Esophagus squamous epithelium (tissue), 5 donors: Measurements from ENCODE around the gene SPTBN4. TPM values are rescaled to one million over a fixed set of nuclear protein-coding genes. Genes with fewer than 3 reads are reported as not detected.
"Not testable (repeated sequence)": the region's sequence is repeated elsewhere in the genome, so short reads cannot be mapped to it uniquely, and the experiment has no call there.

Experiments used
- DNase-seq: peaks from one replicate; lab custom pipeline; 2025; lab: John Stamatoyannopoulos, UW
- H3K27ac ChIP-seq, 4 donors: fragments of 200-600 bp; sonication (generic); one replicate each; pipeline ENCODE4 v1.5.1; 2016 to 2019; ENCODE audit warnings: mild to moderate bottlenecking in 1 of 4
- H3K27me3 ChIP-seq, 4 donors: fragments of 200-600 bp; sonication (generic); 1 replicate in 3 of 4; 2 replicates in 1 of 4; pipeline versions ENCODE4 v1.5.1 to v1.6.0; 2017 to 2021; ENCODE audit warnings: antibody characterized with exemption in 1 of 4
- H3K36me3 ChIP-seq, 3 donors: fragments of 200-600 bp; sonication (generic); one replicate each; pipeline ENCODE4 v1.5.1; 2016 to 2019
- H3K4me1 ChIP-seq, 3 donors: fragments of 200-600 bp; sonication (generic); one replicate each; pipeline ENCODE4 v1.5.1; 2017 to 2019
- H3K4me3 ChIP-seq, 4 donors: fragments of 200-600 bp; sonication (generic); 1 replicate in 3 of 4; 2 replicates in 1 of 4; pipeline ENCODE4 v1.5.1; 2016 to 2019; ENCODE audit warnings: mild to moderate bottlenecking in 2 of 4, moderate library complexity in 1 of 4
- H3K9me3 ChIP-seq, 3 donors: fragments of 200-600 bp; sonication (generic); one replicate each; pipeline ENCODE4 v1.5.1; 2016 to 2019
- POLR2A ChIP-seq, 4 donors: fragments of 450-650 bp; IDR thresholded peaks; one replicate each; pipeline ENCODE4 v1.6.1; 2017; ENCODE audit warnings: antibody characterized with exemption in 4 of 4, mild to moderate bottlenecking in 4 of 4, moderate library complexity in 3 of 4
- WGBS, 2 donors: methylation state at CpG; one replicate each; pipeline ENCODE4 v1.1.5; 2018; 5-methylcytosine and 5-hydroxymethylcytosine counted together
- intact Hi-C: fragments of 100-400 bp; cut with DNase I; formaldehyde crosslinking; loops from one replicate; pipeline ENCODE4 v1.15.0; 2022
- total RNA-seq, 4 donors: library from RNA; depleted of rRNA; stranded (reverse); fragments of >200 nt; gene quantifications; one replicate each; pipeline ENCODE4 v1.1.0, GENCODE V29; 2016
- TF ChIP-seq, protein P1 (sequence below), 6 experiments: fragments of 450-650 bp in 4 of 6; fragments of 200-600 bp in 2 of 6; sonication (generic) in 2 of 6; IDR thresholded peaks; one replicate each; pipeline ENCODE4 v1.5.1; 2016 to 2019; ENCODE audit warnings: antibody characterized with exemption in 6 of 6, mild to moderate bottlenecking in 4 of 6, moderate library complexity in 4 of 6
- donor health status: DM: yes; HTN: yes; CAD: no.

Gene SPTBN4
- total RNA-seq, 4 donors from 2014 or later, result 0.08 to 2.0 (median 1.2) TPM

DNA sequence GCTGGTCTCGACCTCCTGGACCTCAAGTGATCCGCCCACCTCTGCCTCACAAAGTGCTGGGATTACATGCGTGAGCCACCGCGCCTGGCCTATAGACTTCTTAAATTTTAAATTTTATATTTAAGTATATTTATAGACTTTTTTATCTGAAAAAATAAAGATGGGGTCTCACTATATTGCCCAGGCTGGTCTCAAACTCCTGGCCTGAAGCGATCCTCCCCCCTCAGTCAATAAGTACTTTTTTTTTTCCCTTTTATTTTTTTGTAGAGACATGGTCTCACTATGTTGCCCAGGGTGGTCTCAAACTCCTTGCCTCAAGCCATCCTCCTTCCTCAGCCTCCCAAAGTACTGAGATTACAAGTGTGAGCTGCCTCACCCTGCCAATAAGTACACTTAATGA is 42.9 kb upstream of the SPTBN4 start:
- Histone ChIP-seq H3K27me3 (no peaks in the 10 kb centered on the region), H3K4me1 (peaks cover 20 to 64% (median 42%) of the 10 kb centered on the region in 3 donors), H3K36me3 (peaks cover 0 to 13% (median 7%) of the 10 kb centered on the region in 3 donors), H3K27ac (peak overlapping the region in 3 of 4 donors; percentile 99 to 100 (median 99)), H3K4me3 (peak overlapping the region in 3 of 4 donors; percentile 93 to 95 (median 94)), H3K9me3 (no peaks in the 10 kb centered on the region)
- TF ChIP-seq POLR2A (IDR thresholded peaks at IDR 0.05), result no peak
- TF ChIP-seq, protein P1, sequence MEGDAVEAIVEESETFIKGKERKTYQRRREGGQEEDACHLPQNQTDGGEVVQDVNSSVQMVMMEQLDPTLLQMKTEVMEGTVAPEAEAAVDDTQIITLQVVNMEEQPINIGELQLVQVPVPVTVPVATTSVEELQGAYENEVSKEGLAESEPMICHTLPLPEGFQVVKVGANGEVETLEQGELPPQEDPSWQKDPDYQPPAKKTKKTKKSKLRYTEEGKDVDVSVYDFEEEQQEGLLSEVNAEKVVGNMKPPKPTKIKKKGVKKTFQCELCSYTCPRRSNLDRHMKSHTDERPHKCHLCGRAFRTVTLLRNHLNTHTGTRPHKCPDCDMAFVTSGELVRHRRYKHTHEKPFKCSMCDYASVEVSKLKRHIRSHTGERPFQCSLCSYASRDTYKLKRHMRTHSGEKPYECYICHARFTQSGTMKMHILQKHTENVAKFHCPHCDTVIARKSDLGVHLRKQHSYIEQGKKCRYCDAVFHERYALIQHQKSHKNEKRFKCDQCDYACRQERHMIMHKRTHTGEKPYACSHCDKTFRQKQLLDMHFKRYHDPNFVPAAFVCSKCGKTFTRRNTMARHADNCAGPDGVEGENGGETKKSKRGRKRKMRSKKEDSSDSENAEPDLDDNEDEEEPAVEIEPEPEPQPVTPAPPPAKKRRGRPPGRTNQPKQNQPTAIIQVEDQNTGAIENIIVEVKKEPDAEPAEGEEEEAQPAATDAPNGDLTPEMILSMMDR (IDR thresholded peaks at IDR 0.05), result no peak
- intact Hi-C loops, result loop anchor here (10.0 kb wide), 1 partner anchor 181 kb away; the partner anchor contains the start of gene LTBP4
- 87 to 96% methylated on average over 6 of the region's 6 CpGs for WGBS, 2 donors
- DNase-seq, result no peak

DNA sequence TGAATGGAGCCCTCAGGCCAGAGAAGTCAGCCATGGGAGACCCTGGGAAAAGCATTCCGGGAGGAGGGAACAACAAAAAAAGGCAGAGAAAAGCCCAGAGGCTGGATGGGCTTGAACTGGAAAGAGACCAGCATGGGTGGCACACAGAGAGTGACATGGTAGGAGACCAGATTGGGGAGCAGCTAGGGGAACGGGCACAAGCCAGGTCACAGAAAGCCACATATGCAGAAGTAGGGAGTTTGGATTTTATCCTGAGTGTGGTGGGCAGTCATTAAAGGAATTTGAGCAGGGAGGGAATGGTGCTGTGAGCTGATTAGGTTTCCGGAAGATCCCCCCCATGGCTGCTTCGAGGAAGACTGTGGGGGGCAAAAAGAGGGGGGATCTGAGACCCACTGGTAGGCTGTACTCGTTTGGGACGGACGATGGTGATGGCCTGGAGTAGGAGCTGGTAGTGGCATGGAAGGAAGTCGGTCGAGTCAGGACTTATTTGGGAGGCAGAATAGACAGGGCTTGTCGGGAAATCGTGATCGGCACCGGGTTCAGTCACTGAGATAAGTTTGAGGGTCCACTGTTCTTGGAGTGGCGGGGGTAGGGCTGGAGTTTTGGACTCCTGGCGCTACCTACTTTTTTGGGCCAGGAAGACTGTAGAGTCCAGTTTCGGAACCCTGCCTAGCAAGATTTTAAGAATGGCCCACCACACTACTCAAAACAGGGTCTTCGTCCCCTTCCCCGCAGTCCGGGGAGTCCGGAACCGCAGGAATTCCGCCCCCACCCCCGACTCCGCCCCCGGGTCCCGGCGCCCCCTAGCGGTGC is 42.0 kb upstream of the SPTBN4 start:
- Histone ChIP-seq H3K4me1 (peaks cover 20 to 65% (median 42%) of the 10 kb centered on the region in 3 donors), H3K27ac (peak overlapping the region; percentile 99 to 100 (median 100)), H3K36me3 (peaks cover 0 to 13% (median 7%) of the 10 kb centered on the region in 3 donors), H3K9me3 (no peaks in the 10 kb centered on the region), H3K27me3 (no peaks in the 10 kb centered on the region), H3K4me3 (peak overlapping the region; percentile 77 to 95 (median 94))
- no peak for TF ChIP-seq POLR2A (IDR thresholded peaks at IDR 0.05)
- TF ChIP-seq, protein P1 (IDR thresholded peaks at IDR 0.05), result peak in 1 of 6 experiments; percentile 81
- WGBS, 2 donors, result 1 to 2% methylated on average over 15 to 18 of the region's 28 CpGs
- DNase-seq, result no peak
- intact Hi-C loops, result loop anchor here (10.0 kb wide), 1 partner anchor 180 kb away; the partner anchor contains the start of gene LTBP4

DNA sequence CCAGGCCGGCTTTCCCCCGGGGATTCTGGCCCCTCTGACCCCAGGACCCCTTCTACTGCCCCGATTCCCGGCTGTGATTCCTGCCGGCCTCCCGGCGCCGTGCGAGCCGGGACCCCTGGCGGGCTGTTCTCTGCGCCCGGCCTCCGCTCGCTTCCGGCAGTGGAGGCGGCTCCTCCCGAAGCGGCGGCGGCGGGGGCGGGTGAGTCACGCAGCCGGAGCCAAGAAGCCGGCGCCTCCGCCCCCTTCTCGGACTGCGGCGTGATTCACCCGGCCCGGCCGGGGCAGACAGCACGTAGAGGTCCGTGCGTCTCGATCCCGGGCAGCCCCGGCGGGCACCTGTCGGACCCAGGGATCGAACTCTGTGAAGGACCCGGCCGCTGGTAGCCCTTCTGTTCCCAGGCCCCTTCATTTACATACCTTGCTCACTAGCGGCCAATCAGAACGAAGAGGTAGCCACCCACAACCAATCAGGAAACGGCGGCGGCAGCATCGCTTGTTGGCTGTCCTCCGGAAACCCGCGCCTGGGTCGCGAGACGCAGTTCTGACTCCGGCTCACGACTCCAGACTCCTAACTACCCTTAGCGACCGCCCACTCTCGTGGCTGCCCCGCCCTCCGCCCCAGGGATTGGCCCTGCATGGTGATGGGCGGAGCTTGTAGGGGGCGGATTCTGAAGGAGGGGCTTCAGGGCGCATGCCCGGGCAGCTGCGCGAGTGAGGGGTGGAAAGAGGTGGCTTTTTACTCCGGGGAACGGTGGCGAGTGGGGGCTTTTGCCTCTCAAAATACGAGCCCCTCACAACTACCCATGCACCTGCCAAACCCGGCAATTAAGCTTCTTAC is 41.1 kb upstream of the SPTBN4 start, which contains the start of gene SERTAD1:
Gene SERTAD1, minus strand, starts transcription at position 543 of the 838 bp plus-strand sequence. CDS start 2,446 bp downstream, outside the sequence.
- H3K4me1 ChIP-seq, result peaks cover 15 to 57% (median 38%) of the 10 kb centered on the region in 3 donors
- peak; percentile 96 for DNase-seq
- peak within 1 kb of the TSS; percentile 99 to 100 (median 100) for H3K27ac ChIP-seq
- H3K9me3 ChIP-seq, result no peaks in the 10 kb centered on the region
- peaks cover 0 to 13% (median 7%) of the 10 kb centered on the region in 3 donors for H3K36me3 ChIP-seq
- H3K4me3 ChIP-seq, result peak within 1 kb of the TSS; percentile 77 to 95 (median 94)
- H3K27me3 ChIP-seq, result no peaks in the 10 kb centered on the region
- intact Hi-C loops, result loop anchor here (10.0 kb wide), 1 partner anchor 179 kb away; the partner anchor contains the start of gene LTBP4
- TF ChIP-seq, protein P1 (IDR thresholded peaks at IDR 0.05), result peak; percentile 39 to 76 (median 70)
- TF ChIP-seq POLR2A (IDR thresholded peaks at IDR 0.05), result peak in 3 of 4 donors; percentile 94 to 99 (median 98)
- WGBS, 2 donors, result 0% methylated on average over 13 to 17 of the region's 75 CpGs

DNA sequence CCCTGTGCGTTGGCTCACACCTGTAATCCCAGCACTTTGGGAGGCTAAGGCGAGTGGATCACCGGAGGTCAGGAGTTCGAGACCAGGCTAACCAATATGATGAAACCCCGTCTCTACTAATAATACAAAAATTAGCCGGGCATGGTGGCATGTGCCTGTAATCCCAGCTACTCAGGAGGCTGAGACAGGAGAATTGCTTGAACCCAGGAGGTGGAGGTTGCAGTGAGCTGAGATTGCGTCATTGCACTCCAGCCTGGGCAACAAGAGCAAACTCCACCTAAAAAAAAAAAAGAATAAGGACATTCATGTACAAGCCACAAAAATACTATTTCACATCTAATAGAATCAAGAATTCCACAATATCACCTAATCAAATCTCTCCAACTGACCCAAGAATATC is 38.6 kb upstream of the SPTBN4 start:
- H3K9me3 ChIP-seq, H3K4me3 ChIP-seq, DNase-seq, H3K36me3 ChIP-seq, H3K27me3 ChIP-seq, H3K27ac ChIP-seq: not testable (repeated sequence)
- intact Hi-C loops, result loop anchor here (10.0 kb wide), 1 partner anchor 177 kb away; the partner anchor contains the start of gene LTBP4
- WGBS, 2 donors, result 94 to 96% methylated on average over 7 of the region's 7 CpGs
- H3K4me1 ChIP-seq, result peaks cover 6 to 49% (median 31%) of the 10 kb centered on the region in 3 donors

DNA sequence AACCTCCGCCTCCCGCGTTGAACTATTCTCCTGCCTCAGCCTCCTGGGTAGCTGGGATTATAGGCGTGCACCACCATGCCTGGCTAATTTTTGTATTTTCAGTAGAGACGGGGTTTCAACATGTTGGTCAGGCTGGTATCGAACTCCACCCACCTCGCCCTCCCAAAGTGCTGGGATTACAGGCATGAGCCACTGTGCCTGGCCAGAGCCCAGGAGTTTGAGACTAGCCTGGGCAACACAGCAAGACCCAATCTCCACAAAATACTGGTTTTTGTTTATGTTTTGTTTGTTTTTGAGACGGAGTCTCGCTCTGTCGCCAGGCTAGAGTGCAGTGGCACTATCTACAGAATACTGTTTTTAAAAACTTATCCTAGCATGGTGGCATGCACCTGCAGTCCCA is 36.6 kb upstream of the SPTBN4 start:
- H3K27me3 ChIP-seq, H3K4me3 ChIP-seq, H3K27ac ChIP-seq, H3K36me3 ChIP-seq, intact Hi-C loops, DNase-seq, H3K9me3 ChIP-seq: not testable (repeated sequence)
- WGBS, 2 donors, result 80 to 89% methylated on average over 7 to 8 of the region's 10 CpGs
- H3K4me1 ChIP-seq, result peaks cover 6 to 52% (median 23%) of the 10 kb centered on the region in 3 donors
